DOHH2 (cell line): Measurements from ENCODE around the gene UBIAD1.

Experiments used
- H3F3A ChIP-seq: fragments of 200-600 bp; sonication (generic), shearing (Covaris generic); 2 replicates; pipeline ENCODE4 v1.6.0; 2016; ENCODE audit warnings: antibody characterized with exemption, mild to moderate bottlenecking; ENCODE audit not compliant: control insufficient read depth, insufficient read depth
- H3K27ac ChIP-seq: fragments of 200-600 bp; sonication (generic); 2 replicates; pipeline ENCODE4 v1.5.1; 2014; ENCODE audit warnings: low read depth, mild to moderate bottlenecking, low read length, moderate library complexity
- H3K27me3 ChIP-seq: fragments of 200-600 bp; sonication (generic); 2 replicates; pipeline ENCODE4 v1.6.1; 2014; ENCODE audit warnings: mild to moderate bottlenecking, low read length, mixed read lengths; ENCODE audit not compliant: control insufficient read depth
- H3K36me3 ChIP-seq: fragments of 200-600 bp; sonication (generic); 2 replicates; pipeline ENCODE4 v1.6.1; 2014; ENCODE audit warnings: mild to moderate bottlenecking, low read length, moderate library complexity, mixed read lengths; ENCODE audit not compliant: control insufficient read depth
- H3K4me1 ChIP-seq: fragments of 200-600 bp; sonication (generic); 2 replicates; pipeline ENCODE4 v1.6.1; 2014; ENCODE audit warnings: mild to moderate bottlenecking, low read length, mixed read lengths; ENCODE audit not compliant: control insufficient read depth
- H3K4me2 ChIP-seq: fragments of 200-600 bp; sonication (generic); 2 replicates; pipeline ENCODE4 v1.6.0; 2014; ENCODE audit warnings: mild to moderate bottlenecking, low read length, moderate library complexity
- H3K4me3 ChIP-seq: fragments of 200-600 bp; sonication (generic); 2 replicates; pipeline ENCODE4 v1.5.1; 2014; ENCODE audit warnings: mild to moderate bottlenecking, low read length, mixed read lengths
- H3K79me2 ChIP-seq: fragments of 200-600 bp; sonication (generic); 2 replicates; pipeline ENCODE4 v1.6.1; 2014; ENCODE audit warnings: mild to moderate bottlenecking, low read length, mixed read lengths; ENCODE audit not compliant: control insufficient read depth
- H3K9me2 ChIP-seq: fragments of 200-600 bp; sonication (generic); replicated peaks from 2 replicates; pipeline ENCODE4 v1.6.1; 2014; ENCODE audit warnings: mild to moderate bottlenecking, low read length, mixed read lengths; ENCODE audit not compliant: control insufficient read depth
- H3K9me3 ChIP-seq: fragments of 200-600 bp; sonication (generic); 2 replicates; pipeline ENCODE4 v1.6.1; 2014; ENCODE audit warnings: antibody characterized with exemption, low read length, mixed read lengths; ENCODE audit not compliant: control insufficient read depth, insufficient read depth
- H4K20me1 ChIP-seq: fragments of 200-600 bp; sonication (generic); 2 replicates; pipeline ENCODE4 v1.6.0; 2014; ENCODE audit warnings: low read depth, mild to moderate bottlenecking, antibody characterized with exemption, low read length, moderate library complexity; ENCODE audit not compliant: control insufficient read depth, insufficient read depth
- CTCF ChIP-seq: fragments of 200-600 bp; sonication (generic); IDR thresholded peaks from one replicate; pipeline ENCODE4 v1.5.1; 2014; ENCODE audit warnings: antibody characterized with exemption, mild to moderate bottlenecking, low read depth, low read length; ENCODE audit not compliant: poor library complexity, severe bottlenecking
- EZH2phosphoT487 ChIP-seq: fragments of 200-600 bp; sonication (generic); IDR thresholded peaks from 2 replicates; pipeline ENCODE4 v1.6.1; 2017; ENCODE audit warnings: borderline replicate concordance, mild to moderate bottlenecking, antibody characterized with exemption, low read length, moderate library complexity, mixed read lengths

The UBIAD1 gene

DNA sequence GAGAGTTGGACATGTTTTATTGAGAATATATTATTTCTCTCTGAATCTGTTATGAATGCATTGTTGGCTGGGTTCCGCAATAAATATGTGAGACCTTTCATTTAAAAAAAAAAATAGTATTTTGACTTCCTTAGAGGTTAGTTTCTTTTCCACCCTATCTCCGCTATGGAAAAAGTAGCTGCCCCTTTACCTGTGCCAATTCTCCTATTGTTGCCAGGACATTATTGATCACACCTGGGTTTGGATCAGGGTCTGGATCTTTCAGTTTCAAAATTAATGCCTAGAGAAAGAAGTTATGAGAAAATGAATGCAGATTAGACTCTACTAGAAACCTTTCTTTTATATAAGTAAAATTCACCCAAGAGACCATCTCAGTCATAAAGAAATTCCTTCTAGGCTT, 39.8 kb upstream of the UBIAD1 start:
- Histone ChIP-seq H3K36me3 (peaks cover 88% of the 10 kb centered on the region), H3K27me3 (no peaks in the 10 kb centered on the region), H3K4me1 (peaks cover 27% of the 10 kb centered on the region), H3K4me2 (no peak overlapping the region), H3K9me2 (no peaks in the 10 kb centered on the region), H3F3A (no peaks in the 10 kb centered on the region), H3K4me3 (no peak overlapping the region), H4K20me1 (no peaks in the 10 kb centered on the region), H3K9me3 (no peaks in the 10 kb centered on the region), H3K27ac (no peak overlapping the region), H3K79me2 (no peaks in the 10 kb centered on the region)
- no peak for TF ChIP-seq EZH2phosphoT487
- TF ChIP-seq CTCF, result no peak

- H3K4me1 ChIP-seq, result peaks cover 15% of the 10 kb centered on the region
- no peaks in the 10 kb centered on the region for H3K9me2 ChIP-seq
- peaks cover 3% of the 10 kb centered on the region; the same call in 1 of the 2 replicates for H3K79me2 ChIP-seq
- H3K9me3 ChIP-seq, result no peaks in the 10 kb centered on the region
- peaks cover 78% of the 10 kb centered on the region for H3K36me3 ChIP-seq
- peaks cover 3% of the 10 kb centered on the region for H4K20me1 ChIP-seq
- no peaks in the 10 kb centered on the region for H3K27me3 ChIP-seq
- TF ChIP-seq EZH2phosphoT487 (no peak), CTCF (no peak)
- H3K4me2 ChIP-seq, result no peak overlapping the region
- no peak overlapping the region for H3K4me3 ChIP-seq
- H3F3A ChIP-seq, result no peaks in the 10 kb centered on the region; the same call in 1 of the 2 replicates
- H3K27ac ChIP-seq, result no peak overlapping the region
These were observed 35.6 kb upstream of the UBIAD1 start for GRCh38 chr1:11237356-11237755.

GRCh38 chr1:11238311-11238710, 34.7 kb upstream of the UBIAD1 start:
- no peaks in the 10 kb centered on the region for H3K27me3 ChIP-seq
- peaks cover 15% of the 10 kb centered on the region for H3K4me1 ChIP-seq
- H4K20me1 ChIP-seq, result peaks cover 3% of the 10 kb centered on the region
- peaks cover 81% of the 10 kb centered on the region for H3K36me3 ChIP-seq
- H3K4me2 ChIP-seq, result no peak overlapping the region
- H3K9me3 ChIP-seq, result no peaks in the 10 kb centered on the region
- H3K4me3 ChIP-seq, result no peak overlapping the region
- TF ChIP-seq CTCF, result no peak
- TF ChIP-seq EZH2phosphoT487, result no peak
- no peaks in the 10 kb centered on the region for H3K9me2 ChIP-seq
- H3F3A ChIP-seq, result no peaks in the 10 kb centered on the region; the same call in 1 of the 2 replicates
- no peak overlapping the region for H3K27ac ChIP-seq
- H3K79me2 ChIP-seq, result peaks cover 3% of the 10 kb centered on the region; the same call in 1 of the 2 replicates

GRCh38 chr1:11245248-11245647, 27.8 kb upstream of the UBIAD1 start:
- no peak for TF ChIP-seq EZH2phosphoT487
- no peak for TF ChIP-seq CTCF
- Histone ChIP-seq H3K27ac (no peak overlapping the region), H3K4me3 (no peak overlapping the region), H3K9me2 (no peaks in the 10 kb centered on the region), H3K27me3 (no peaks in the 10 kb centered on the region), H3K4me2 (no peak overlapping the region), H3K4me1 (peaks cover 7% of the 10 kb centered on the region), H4K20me1 (peaks cover 3% of the 10 kb centered on the region), H3F3A (no peaks in the 10 kb centered on the region; the same call in 1 of the 2 replicates), H3K9me3 (no peaks in the 10 kb centered on the region), H3K36me3 (peaks cover 63% of the 10 kb centered on the region), H3K79me2 (peaks cover 3% of the 10 kb centered on the region; the same call in 1 of the 2 replicates)
